B cell (primary cell): ENCODE results near the gene ARAP2. TPM values are rescaled to one million over a fixed set of nuclear protein-coding genes. Genes with fewer than 3 reads are reported as not detected.

Source experiments
- ATAC-seq: fragments of 200-7000 bp; cut with Tn5 transposase; one replicate; pipeline ENCODE4 v1.10.0; 2021; ENCODE audit warnings: low read depth, mild to moderate bottlenecking, moderate number of reproducible peaks, moderate library complexity
- CTCF ChIA-PET: fragments of 350-600 bp; sonication (Branson Sonifier 250); formaldehyde crosslinking; loops from one replicate; lab custom pipeline; 2021; ENCODE audit warnings: antibody characterized with exemption, inconsistent platforms; lab: Charles Lee
- POLR2A ChIA-PET: fragments of 350-600 bp; sonication (Branson Sonifier 250); formaldehyde crosslinking; loops from one replicate; lab custom pipeline; 2021; ENCODE audit warnings: antibody characterized with exemption; lab: Charles Lee
- DNase-seq: peaks from one replicate; pipeline ENCODE4 v3.0.0; 2013
- H2AFZ ChIP-seq: 2 replicates; pipeline ENCODE4 v1.6.1; 2012; ENCODE audit warnings: mild to moderate bottlenecking, low read depth, low read length; ENCODE audit not compliant: insufficient read depth, poor library complexity, severe bottlenecking
- H3K27ac ChIP-seq, 2 donors: 1 replicate in 1 of 2; 2 replicates in 1 of 2; pipeline ENCODE4 v1.5.1; 2012 to 2013; ENCODE audit warnings: low read length in 2 of 2, mild to moderate bottlenecking in 2 of 2, moderate library complexity in 1 of 2
- H3K27me3 ChIP-seq, 4 experiments: fragments of 200-600 bp in 1 of 4; sonication (generic) in 1 of 4; replicated peaks in 1 of 4; 1 replicate in 2 of 4; 2 replicates in 2 of 4; pipeline versions ENCODE4 v1.6.1 to v1.7.0; 2013 to 2016; ENCODE audit warnings: low read length in 3 of 4, mild to moderate bottlenecking in 2 of 4, mixed read lengths in 1 of 4, moderate library complexity in 1 of 4; ENCODE audit not compliant: insufficient read depth in 4 of 4, control insufficient read depth in 3 of 4; ENCODE audit errors: control extremely low read depth in 1 of 4
- H3K36me3 ChIP-seq, 2 experiments: replicated peaks in 1 of 2; 1 replicate in 1 of 2; 2 replicates in 1 of 2; pipeline versions ENCODE4 v1.6.1 to v1.7.1; 2013; ENCODE audit warnings: low read length in 1 of 2; ENCODE audit not compliant: insufficient read depth in 2 of 2, control insufficient read depth in 1 of 2; ENCODE audit errors: control extremely low read depth in 1 of 2, extremely low read depth in 1 of 2
- H3K4me1 ChIP-seq, 2 donors: fragments of 200-600 bp in 1 of 2; sonication (generic) in 1 of 2; 1 replicate in 1 of 2; 2 replicates in 1 of 2; pipeline versions ENCODE4 v1.5.1 to v1.6.1; 2013 to 2017; ENCODE audit warnings: low read length in 2 of 2; ENCODE audit not compliant: control insufficient read depth in 2 of 2, insufficient read depth in 2 of 2
- H3K4me2 ChIP-seq: replicated peaks from 2 replicates; pipeline ENCODE3; 2012; ENCODE audit warnings: mild to moderate bottlenecking, low read depth, low read length; ENCODE audit not compliant: poor library complexity, severe bottlenecking
- H3K4me3 ChIP-seq, 5 experiments: fragments of 200-600 bp in 1 of 5; sonication (generic) in 1 of 5; 1 replicate in 3 of 5; 2 replicates in 2 of 5; pipeline versions ENCODE4 v1.5.1 to v1.7.0; 2011 to 2016; ENCODE audit warnings: low read length in 4 of 5, mild to moderate bottlenecking in 4 of 5, low read depth in 2 of 5, control low read depth in 1 of 5, moderate library complexity in 1 of 5; ENCODE audit not compliant: insufficient read depth in 1 of 5; ENCODE audit errors: control extremely low read depth in 1 of 5, extremely low read depth in 1 of 5
- H3K79me2 ChIP-seq: fragments of 200-600 bp; sonication (generic); one replicate; pipeline ENCODE4 v1.6.0; 2016; ENCODE audit warnings: low read length; ENCODE audit not compliant: control insufficient read depth, insufficient read depth
- H3K9ac ChIP-seq: fragments of 200-600 bp; sonication (generic); 2 replicates; pipeline ENCODE4 v1.6.1; 2017; ENCODE audit warnings: mild to moderate bottlenecking, low read length, moderate library complexity
- H3K9me3 ChIP-seq, 3 donors: one replicate each; pipeline versions ENCODE4 v1.6.1 to v1.7.1; 2013; ENCODE audit warnings: low read length in 2 of 3; ENCODE audit not compliant: control insufficient read depth in 2 of 3, insufficient read depth in 1 of 3; ENCODE audit errors: control extremely low read depth in 1 of 3
- H4K20me1 ChIP-seq: 2 replicates; pipeline ENCODE4 v1.6.0; 2012; ENCODE audit warnings: mild to moderate bottlenecking, low read length; ENCODE audit not compliant: insufficient read depth, control insufficient read depth, poor library complexity, severe bottlenecking
- H3K27ac Mint-ChIP-seq: one replicate; pipeline ENCODE4 v1.8.0; 2021; ENCODE audit warnings: mixed read lengths
- H3K27me3 Mint-ChIP-seq: one replicate; pipeline ENCODE4 v1.8.0; 2021; ENCODE audit warnings: mixed read lengths
- H3K4me1 Mint-ChIP-seq: one replicate; pipeline ENCODE4 v1.8.0; 2021; ENCODE audit warnings: mixed read lengths
- H3K4me3 Mint-ChIP-seq: one replicate; pipeline ENCODE4 v1.8.0; 2021; ENCODE audit warnings: mixed read lengths
- H3K9me3 Mint-ChIP-seq: one replicate; pipeline ENCODE4 v1.8.0; 2022; ENCODE audit warnings: mixed read lengths; ENCODE audit not compliant: insufficient read depth
- CTCF ChIP-seq: fragments of 200-600 bp; IDR thresholded peaks from one replicate; pipeline ENCODE4 v1.8.0; 2022; ENCODE audit warnings: antibody characterized with exemption, mild to moderate bottlenecking
- EZH2 ChIP-seq: IDR thresholded peaks from 2 replicates; pipeline ENCODE4 v1.6.1; 2012; ENCODE audit warnings: borderline replicate concordance, low read depth, mild to moderate bottlenecking, moderate library complexity, low read length; ENCODE audit not compliant: insufficient read depth, poor library complexity, severe bottlenecking
- WGBS: methylation state at CpG from one replicate; pipeline ENCODE4 v1.1.5; 2013; ENCODE audit warnings: missing lambda C conversion rate; ENCODE audit not compliant: insufficient coverage; 5-methylcytosine and 5-hydroxymethylcytosine counted together
- intact Hi-C: fragments of 100-400 bp; cut with micrococcal nuclease; formaldehyde crosslinking; loops from one replicate; pipeline ENCODE4 v1.10.0; 2022
- polyA plus RNA-seq: library from polyadenylated mRNA; depleted of rRNA; stranded (reverse); fragments of >200 nt; gene quantifications from 2 replicates; pipeline ENCODE4 v1.2.3, GENCODE V29; 2012
- total RNA-seq, 2 donors: library from RNA; stranded (reverse); fragments of 120-200 nt in 1 of 2; gene quantifications; 1 replicate in 1 of 2; 2 replicates in 1 of 2; pipeline versions ENCODE4 v1.2.3 to v1.2.4, GENCODE V29; 2013 to 2022

ARAP2 gene
- total and polyA plus RNA-seq, 2 donors (not counting 1 experiment from before 2014, with no cell fraction given): 13.2 to 88.0 TPM

- no peaks in the 10 kb centered on the region for H3K4me1 Mint-ChIP-seq
- no peak overlapping the region for H3K4me3 Mint-ChIP-seq
- H3K27me3 Mint-ChIP-seq: no peaks in the 10 kb centered on the region
- Histone ChIP-seq H3K4me3 (no peak overlapping the region), H3K27me3 (no peaks in the 10 kb centered on the region), H4K20me1 (no peaks in the 10 kb centered on the region), H3K9ac (no peak overlapping the region), H3K4me2 (no peak overlapping the region), H3K27ac (no peak overlapping the region), H3K4me1 (no peaks in the 10 kb centered on the region), H3K79me2 (no peaks in the 10 kb centered on the region), H3K9me3 (no peaks in the 10 kb centered on the region), H2AFZ (no peak overlapping the region), H3K36me3 (peaks cover 0 to 57% of the 10 kb centered on the region in 2 experiments)
- H3K9me3 Mint-ChIP-seq: no peaks in the 10 kb centered on the region
- no peak for TF ChIP-seq CTCF
- TF ChIP-seq EZH2: no peak
- ATAC-seq: no peak
- ChIA-PET CTCF (interaction anchor here (2.0 kb wide), 1 partner anchor 271 kb away, joined by 6 read pairs; no protein-coding TSS in a partner anchor), POLR2A (no interaction called here)
- H3K27ac Mint-ChIP-seq: no peak overlapping the region
- intact Hi-C loops: no loop called here
- no CpG with 5 or more reads among the region's 2 CpGs for WGBS
- no peak for DNase-seq
Measured at GRCh38 chr4:36128689-36129088, 115.6 kb downstream of the ARAP2 start.

- Histone ChIP-seq H3K9me3 (no peaks in the 10 kb centered on the region), H3K4me1 (no peaks in the 10 kb centered on the region), H3K36me3 (peaks cover 4 to 50% of the 10 kb centered on the region in 2 experiments), H3K9ac (no peak overlapping the region), H3K27me3 (no peaks in the 10 kb centered on the region), H3K79me2 (no peaks in the 10 kb centered on the region), H2AFZ (no peak overlapping the region), H3K4me3 (no peak overlapping the region), H4K20me1 (no peaks in the 10 kb centered on the region), H3K4me2 (no peak overlapping the region), H3K27ac (no peak overlapping the region)
- WGBS: no CpG with 5 or more reads among the region's 1 CpG
- DNase-seq: no peak
- ChIA-PET CTCF (interaction anchor here (1.1 kb wide), 1 partner anchor 276 kb away, joined by 3 read pairs; no protein-coding TSS in a partner anchor), POLR2A (no interaction called here)
- ATAC-seq: no peak
- Mint-ChIP-seq H3K4me1 (no peaks in the 10 kb centered on the region), H3K27me3 (no peaks in the 10 kb centered on the region), H3K27ac (no peak overlapping the region), H3K9me3 (peaks cover 2% of the 10 kb centered on the region), H3K4me3 (no peak overlapping the region)
- intact Hi-C loops: no loop called here
- TF ChIP-seq EZH2 (no peak), CTCF (no peak)
Measured at GRCh38 chr4:36123906-36124305, 120.4 kb downstream of the ARAP2 start.
